T-helper 17 cell (primary cell): Measurements from ENCODE around the gene FAM131C. TPM values are rescaled to one million over a fixed set of nuclear protein-coding genes. Genes with fewer than 3 reads are reported as not detected.
A peak's percentile ranks its signal among the peaks of the same experiment; 100 is the strongest.
"Not testable (repeated sequence)": the region's sequence is repeated elsewhere in the genome, so short reads cannot be mapped to it uniquely, and the experiment has no call there.

Experiments used
- ATAC-seq: fragments of 150-1000 bp; cut with Tn5 transposase; 2 replicates; pipeline ENCODE4 v1.10.0; 2021; ENCODE audit warnings: mild to moderate bottlenecking, moderate library complexity
- DNase-seq, 3 donors: peaks; one replicate each; pipeline versions ENCODE4 v3.0.0 to v3.0.0-alpha.2; 2020 to 2021
- H3K9me3 ChIP-seq: one replicate; pipeline ENCODE4 v1.7.0; 2013; ENCODE audit warnings: low read length, mild to moderate bottlenecking; ENCODE audit not compliant: control insufficient read depth, poor library complexity, severe bottlenecking
- H3K27ac Mint-ChIP-seq: one replicate; pipeline ENCODE4 v1.8.0; 2022; ENCODE audit warnings: mild to moderate bottlenecking, moderate library complexity, mixed read lengths
- H3K27me3 Mint-ChIP-seq: one replicate; pipeline ENCODE4 v1.8.0; 2022; ENCODE audit warnings: mixed read lengths
- H3K36me3 Mint-ChIP-seq: one replicate; pipeline ENCODE4 v1.8.0; 2022; ENCODE audit warnings: low read depth, mixed read lengths
- H3K4me1 Mint-ChIP-seq: one replicate; pipeline ENCODE4 v1.8.0; 2022; ENCODE audit warnings: mild to moderate bottlenecking, mixed read lengths
- H3K4me3 Mint-ChIP-seq: one replicate; pipeline ENCODE4 v1.8.0; 2022; ENCODE audit warnings: mild to moderate bottlenecking, moderate library complexity, mixed read lengths
- total RNA-seq, 4 donors: library from RNA in 2 of 4; stranded (reverse) in 2 of 4; gene quantifications; one replicate each; pipeline ENCODE4 v1.2.3 and lab custom pipeline; 2022 to 2026

The FAM131C gene
- total RNA-seq, 2 donors from 2014 or later = not detected

DNA sequence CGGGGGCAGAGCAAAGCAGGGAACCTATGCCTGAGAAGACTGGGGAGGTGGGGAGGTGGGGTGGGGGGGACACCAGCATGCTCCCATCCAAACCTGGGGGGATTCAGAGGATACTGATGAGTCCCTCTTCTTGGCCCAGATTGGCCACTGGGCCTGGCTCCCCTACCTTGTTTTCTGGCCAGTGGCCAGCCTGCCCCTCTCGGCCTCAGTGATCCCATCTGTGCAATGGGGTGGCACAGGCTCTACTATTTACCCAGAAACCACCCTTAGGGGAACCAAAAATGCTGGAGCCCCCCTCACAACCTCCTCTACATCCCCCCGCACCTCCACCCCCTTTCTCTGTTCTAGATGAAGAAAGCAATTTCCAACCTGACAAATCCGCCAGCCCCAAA, 16.9 kb downstream of the FAM131C start:
- DNase-seq, H3K27ac Mint-ChIP-seq, H3K9me3 ChIP-seq, H3K4me1 Mint-ChIP-seq, H3K4me3 Mint-ChIP-seq, H3K36me3 Mint-ChIP-seq, ATAC-seq: not testable (repeated sequence)
- H3K27me3 Mint-ChIP-seq = peaks cover 17% of the 10 kb centered on the region

GRCh38 chr1:16055613-16056520, 17.6 kb downstream of the FAM131C start:
- peak; percentile 99 for ATAC-seq
- Mint-ChIP-seq H3K27me3 (peaks cover 15% of the 10 kb centered on the region), H3K36me3 (peaks cover 3% of the 10 kb centered on the region), H3K4me3 (no peak overlapping the region), H3K4me1 (peaks cover 8% of the 10 kb centered on the region), H3K27ac (no peak overlapping the region)
- no peaks in the 10 kb centered on the region for H3K9me3 ChIP-seq
- peak; percentile 62 to 83 (median 69) for DNase-seq

GRCh38 chr1:16054598-16055540, 18.6 kb downstream of the FAM131C start:
- no peak for ATAC-seq
- Mint-ChIP-seq H3K4me1 (peaks cover 8% of the 10 kb centered on the region), H3K4me3 (no peak overlapping the region), H3K27me3 (peaks cover 16% of the 10 kb centered on the region), H3K36me3 (peaks cover 3% of the 10 kb centered on the region), H3K27ac (no peak overlapping the region)
- no peaks in the 10 kb centered on the region for H3K9me3 ChIP-seq
- DNase-seq = no peak

- DNase-seq (no peak), ATAC-seq (no peak)
- Mint-ChIP-seq H3K27me3 (peaks cover 23% of the 10 kb centered on the region), H3K4me3 (no peak overlapping the region), H3K27ac (no peak overlapping the region), H3K36me3 (peaks cover 4% of the 10 kb centered on the region), H3K4me1 (peaks cover 8% of the 10 kb centered on the region)
- no peaks in the 10 kb centered on the region for H3K9me3 ChIP-seq
Observed at GRCh38 chr1:16053781-16054502, 19.5 kb downstream of the FAM131C start.

DNA sequence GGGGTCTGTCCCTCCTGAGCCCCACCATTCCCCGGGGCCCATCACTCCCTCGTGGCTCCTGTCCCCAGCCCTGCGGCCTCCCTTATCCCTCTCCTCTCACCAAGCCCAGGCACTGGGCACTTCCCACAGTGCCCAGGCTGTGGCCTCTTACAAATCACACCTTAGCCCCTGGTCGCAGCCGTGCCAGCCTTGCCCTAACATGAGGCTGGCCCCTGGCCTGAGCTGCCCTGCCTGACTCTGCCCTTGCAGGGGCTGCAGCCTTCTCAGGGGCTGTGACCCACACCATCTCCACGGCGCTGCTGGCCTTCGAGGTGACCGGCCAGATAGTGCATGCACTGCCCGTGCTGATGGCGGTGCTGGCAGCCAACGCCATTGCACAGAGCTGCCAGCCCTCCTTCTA, 21.5 kb downstream of the FAM131C start:
- H3K27ac Mint-ChIP-seq, H3K36me3 Mint-ChIP-seq, H3K4me3 Mint-ChIP-seq, DNase-seq, H3K4me1 Mint-ChIP-seq, ATAC-seq, H3K9me3 ChIP-seq: not testable (repeated sequence)
- peaks cover 26% of the 10 kb centered on the region for H3K27me3 Mint-ChIP-seq

GRCh38 chr1:16051039-16051438, 22.4 kb downstream of the FAM131C start:
- H3K27ac Mint-ChIP-seq = no peak overlapping the region
- no peak for ATAC-seq
- H3K4me1 Mint-ChIP-seq = peaks cover 4% of the 10 kb centered on the region
- no peaks in the 10 kb centered on the region for H3K9me3 ChIP-seq
- no peak overlapping the region for H3K4me3 Mint-ChIP-seq
- no peak for DNase-seq
- H3K27me3 Mint-ChIP-seq = peaks cover 35% of the 10 kb centered on the region
- H3K36me3 Mint-ChIP-seq = peaks cover 4% of the 10 kb centered on the region

GRCh38 chr1:16050328-16050727, 23.1 kb downstream of the FAM131C start:
- H3K4me1 Mint-ChIP-seq = no peaks in the 10 kb centered on the region
- H3K36me3 Mint-ChIP-seq = peaks cover 4% of the 10 kb centered on the region
- no peak for ATAC-seq

GRCh38 chr1:16048573-16049189, 24.8 kb downstream of the FAM131C start:
- no peaks in the 10 kb centered on the region for H3K9me3 ChIP-seq
- H3K27me3 Mint-ChIP-seq = peaks cover 35% of the 10 kb centered on the region
- peak overlapping the region; percentile 53 for H3K4me3 Mint-ChIP-seq
- no peaks in the 10 kb centered on the region for H3K4me1 Mint-ChIP-seq
- peaks cover 4% of the 10 kb centered on the region for H3K36me3 Mint-ChIP-seq
- ATAC-seq (peak; percentile 52), DNase-seq (no peak)
- no peak overlapping the region for H3K27ac Mint-ChIP-seq

More at GRCh38 chr1:16050328-16050727, 23.1 kb downstream of the FAM131C start:
- Mint-ChIP-seq H3K27ac (peak overlapping the region; percentile 43), H3K4me3 (peak overlapping the region; percentile 57), H3K27me3 (peaks cover 35% of the 10 kb centered on the region)
- no peaks in the 10 kb centered on the region for H3K9me3 ChIP-seq
- DNase-seq = no peak

- Mint-ChIP-seq H3K4me3 (no peak overlapping the region), H3K27ac (no peak overlapping the region), H3K27me3 (peaks cover 35% of the 10 kb centered on the region), H3K4me1 (no peaks in the 10 kb centered on the region), H3K36me3 (peaks cover 4% of the 10 kb centered on the region)
- ATAC-seq (no peak), DNase-seq (no peak)
- H3K9me3 ChIP-seq = no peaks in the 10 kb centered on the region
Observed at GRCh38 chr1:16047791-16048475, 25.5 kb downstream of the FAM131C start.

GRCh38 chr1:16046842-16047241, 26.6 kb downstream of the FAM131C start:
- Mint-ChIP-seq H3K4me3 (no peak overlapping the region), H3K27me3 (peaks cover 36% of the 10 kb centered on the region), H3K36me3 (peaks cover 4% of the 10 kb centered on the region), H3K4me1 (no peaks in the 10 kb centered on the region), H3K27ac (no peak overlapping the region)
- ATAC-seq (no peak), DNase-seq (no peak)
- no peaks in the 10 kb centered on the region for H3K9me3 ChIP-seq

GRCh38 chr1:16043950-16044349, 29.5 kb downstream of the FAM131C start:
- Mint-ChIP-seq H3K27me3 (peaks cover 31% of the 10 kb centered on the region), H3K36me3 (peaks cover 2% of the 10 kb centered on the region), H3K27ac (no peak overlapping the region), H3K4me1 (no peaks in the 10 kb centered on the region), H3K4me3 (no peak overlapping the region)
- H3K9me3 ChIP-seq = no peaks in the 10 kb centered on the region
- DNase-seq (no peak), ATAC-seq (no peak)

DNA sequence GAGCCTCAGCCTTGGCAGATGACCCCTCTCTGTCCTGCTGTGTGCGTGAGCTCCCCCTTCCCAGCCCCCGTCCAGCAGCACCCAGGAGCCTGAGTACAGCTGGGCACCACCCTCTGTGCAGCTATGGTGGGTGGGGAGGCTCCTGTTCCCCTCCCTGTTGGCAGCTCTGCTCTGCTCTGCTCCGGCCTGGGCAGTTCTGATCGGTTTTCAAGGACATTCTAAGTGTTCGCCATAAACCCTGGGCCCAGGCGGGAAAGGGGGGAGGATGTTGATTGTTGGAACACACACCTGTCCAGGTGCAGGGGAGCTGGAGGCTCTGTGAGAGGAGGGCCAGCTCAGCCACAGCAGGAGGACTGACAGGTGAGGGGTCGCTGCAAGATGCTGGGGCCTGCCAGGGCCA, 29.9 kb downstream of the FAM131C start, which contains the start of gene CLCNKB:
CLCNKB (plus strand) TSS at position 262 of the 400 bp plus-strand sequence. CDS start 711 bp downstream, outside the sequence.
- peaks cover 2% of the 10 kb centered on the region for H3K36me3 Mint-ChIP-seq
- H3K4me3 Mint-ChIP-seq = no peak within 1 kb of the TSS
- H3K4me1 Mint-ChIP-seq = no peaks in the 10 kb centered on the region
- no peak for ATAC-seq
- DNase-seq = no peak
- peaks cover 31% of the 10 kb centered on the region for H3K27me3 Mint-ChIP-seq
- no peaks in the 10 kb centered on the region for H3K9me3 ChIP-seq
- no peak within 1 kb of the TSS for H3K27ac Mint-ChIP-seq
